GM19468 (cell line): ENCODE measurements around the gene GPC5.

Source experiments
- ATAC-seq: cut with Tn5 transposase; IDR thresholded peaks from one replicate; pipeline ENCODE4 v1.9.1; 2021; ENCODE audit warnings: mild to moderate bottlenecking, moderate library complexity, moderate number of reproducible peaks; ENCODE audit not compliant: unreplicated experiment; ENCODE audit errors: extremely low read depth

The GPC5 gene

GRCh38 chr13:91907398-91907797 is 509.0 kb downstream of the GPC5 start:
- ATAC-seq, result no peak

GRCh38 chr13:91909617-91910016 is 511.2 kb downstream of the GPC5 start:
- no peak for ATAC-seq

GRCh38 chr13:91922969-91923592 is 524.7 kb downstream of the GPC5 start:
- no peak for ATAC-seq

GRCh38 chr13:91930687-91931086 is 532.3 kb downstream of the GPC5 start:
- ATAC-seq, result no peak

- no peak for ATAC-seq
Observed at GRCh38 chr13:91934354-91934753, 535.9 kb downstream of the GPC5 start.

GRCh38 chr13:91946498-91947070 is 548.2 kb downstream of the GPC5 start:
- ATAC-seq, result no peak

- no peak for ATAC-seq
Observed at GRCh38 chr13:91948736-91949135, 550.3 kb downstream of the GPC5 start.

- ATAC-seq, result no peak
Observed at GRCh38 chr13:91950803-91951202, 552.4 kb downstream of the GPC5 start.

GRCh38 chr13:91955546-91956355 is 557.3 kb downstream of the GPC5 start:
- ATAC-seq, result no peak

GRCh38 chr13:91960947-91961346 is 562.5 kb downstream of the GPC5 start:
- no peak for ATAC-seq

GRCh38 chr13:91962946-91963345 is 564.5 kb downstream of the GPC5 start:
- no peak for ATAC-seq

GRCh38 chr13:91965511-91965910 is 567.1 kb downstream of the GPC5 start:
- no peak for ATAC-seq

- ATAC-seq, result no peak
Observed at GRCh38 chr13:91978571-91978970, 580.1 kb downstream of the GPC5 start.

- ATAC-seq, result no peak
Observed at GRCh38 chr13:91986761-91987483, 588.5 kb downstream of the GPC5 start.

GRCh38 chr13:91988331-91988730 is 589.9 kb downstream of the GPC5 start:
- ATAC-seq, result no peak

- ATAC-seq, result no peak
Observed at GRCh38 chr13:92012787-92013186, 614.4 kb downstream of the GPC5 start.

- ATAC-seq, result no peak
Observed at GRCh38 chr13:92017737-92018136, 619.3 kb downstream of the GPC5 start.

- no peak for ATAC-seq
Observed at GRCh38 chr13:92028695-92029094, 630.3 kb downstream of the GPC5 start.

- no peak for ATAC-seq
Observed at GRCh38 chr13:92029641-92030040, 631.2 kb downstream of the GPC5 start.

GRCh38 chr13:92038905-92039304 is 640.5 kb downstream of the GPC5 start:
- no peak for ATAC-seq

- no peak for ATAC-seq
Observed at GRCh38 chr13:92042522-92042921, 644.1 kb downstream of the GPC5 start.
